Esophagus muscularis mucosa (tissue), 4 donors: ENCODE data around the gene CFB. TPM values are rescaled to one million over a fixed set of nuclear protein-coding genes. Genes with fewer than 3 reads are reported as not detected.
A peak's percentile ranks its signal among the peaks of the same experiment; 100 is the strongest.
"Not testable (repeated sequence)": the region's sequence is repeated elsewhere in the genome, so short reads cannot be mapped to it uniquely, and the experiment has no call there.

Experiments
- DNase-seq: peaks from one replicate; pipeline ENCODE4 v3.0.0-alpha.2; 2017; ENCODE audit errors: extremely low spot score
- H3K27ac ChIP-seq, 4 donors: fragments of 200-600 bp; sonication (generic); replicated peaks in 1 of 4; 1 replicate in 3 of 4; 2 replicates in 1 of 4; pipeline ENCODE4 v1.5.1; 2016 to 2019; ENCODE audit warnings: mild to moderate bottlenecking in 1 of 4
- H3K27me3 ChIP-seq, 4 donors: fragments of 200-600 bp; sonication (generic); one replicate each; pipeline versions ENCODE4 v1.5.1 to v1.6.0; 2016 to 2019
- H3K36me3 ChIP-seq, 4 donors: fragments of 200-600 bp; sonication (generic); one replicate each; pipeline ENCODE4 v1.5.1; 2016 to 2019
- H3K4me1 ChIP-seq, 4 donors: fragments of 200-600 bp; sonication (generic); one replicate each; pipeline ENCODE4 v1.5.1; 2016 to 2019
- H3K4me3 ChIP-seq, 4 donors: fragments of 200-600 bp; sonication (generic); 1 replicate in 2 of 4; 2 replicates in 2 of 4; pipeline ENCODE4 v1.5.1; 2016 to 2019; ENCODE audit warnings: mild to moderate bottlenecking in 4 of 4, moderate library complexity in 1 of 4
- H3K9me3 ChIP-seq, 4 donors: fragments of 200-600 bp; sonication (generic); 1 replicate in 3 of 4; 2 replicates in 1 of 4; pipeline ENCODE4 v1.5.1; 2016 to 2019
- CTCF ChIP-seq, 3 experiments: fragments of 200-600 bp in 2 of 3; fragments of 450-650 bp in 1 of 3; sonication (generic) in 2 of 3; IDR thresholded peaks; one replicate each; pipeline ENCODE4 v1.5.1; 2017 to 2019; ENCODE audit warnings: antibody characterized with exemption in 3 of 3, mild to moderate bottlenecking in 2 of 3, moderate library complexity in 1 of 3
- EP300 ChIP-seq: sonication (generic); formaldehyde crosslinking; IDR thresholded peaks from one replicate; pipeline ENCODE4 v1.6.1; 2017; ENCODE audit warnings: antibody characterized with exemption
- POLR2A ChIP-seq: fragments of 450-650 bp; IDR thresholded peaks from one replicate; pipeline ENCODE4 v1.6.1; 2017; ENCODE audit warnings: antibody characterized with exemption, moderate library complexity, mild to moderate bottlenecking, low read depth
- POLR2AphosphoS5 ChIP-seq, 2 donors: sonication (generic); formaldehyde crosslinking; IDR thresholded peaks; one replicate each; pipeline ENCODE4 v1.6.1; 2017; ENCODE audit warnings: antibody characterized with exemption in 2 of 2
- WGBS: methylation state at CpG from one replicate; pipeline ENCODE4 v1.1.5; 2018; 5-methylcytosine and 5-hydroxymethylcytosine counted together
- intact Hi-C: fragments of 100-400 bp; cut with DNase I; formaldehyde crosslinking; loops from one replicate; pipeline ENCODE4 v1.15.1; 2023
- total RNA-seq, 4 donors: library from RNA; depleted of rRNA; stranded (reverse); fragments of >200 nt; gene quantifications; one replicate each; pipeline versions ENCODE4 v1.1.0 to v1.2.1, GENCODE V29; 2016

The CFB gene
- total RNA-seq, 4 donors from 2014 or later: 11.6 to 28.7 (median 12.7) TPM

GRCh38 chr6:31971993-31972708 is 26.3 kb downstream of the CFB start, which contains the start of gene DXO:
Gene DXO, minus strand, starts transcription at chr6:31972138. Its CDS starts 463 bp downstream, at chr6:31971675.
- WGBS: no CpG with 5 or more reads among the region's 62 CpGs
- peak within 1 kb of the TSS; percentile 58 to 88 (median 78) for H3K4me3 ChIP-seq
- peak; percentile 99 for DNase-seq
- H3K4me1 ChIP-seq: peaks cover 21 to 48% (median 34%) of the 10 kb centered on the region in 4 donors
- H3K27ac ChIP-seq: peak within 1 kb of the TSS; percentile 92 to 97 (median 95)
- no peak for TF ChIP-seq CTCF (IDR thresholded peaks at IDR 0.05)
- peak; percentile 88 to 96 for TF ChIP-seq POLR2AphosphoS5 (IDR thresholded peaks at IDR 0.05)
- peak; percentile 34 for TF ChIP-seq POLR2A
- TF ChIP-seq EP300: no peak
- no peaks in the 10 kb centered on the region for H3K27me3 ChIP-seq
- intact Hi-C loops: no loop called here
- H3K9me3 ChIP-seq: no peaks in the 10 kb centered on the region
- peaks cover 7 to 46% (median 41%) of the 10 kb centered on the region in 4 donors for H3K36me3 ChIP-seq

DNA sequence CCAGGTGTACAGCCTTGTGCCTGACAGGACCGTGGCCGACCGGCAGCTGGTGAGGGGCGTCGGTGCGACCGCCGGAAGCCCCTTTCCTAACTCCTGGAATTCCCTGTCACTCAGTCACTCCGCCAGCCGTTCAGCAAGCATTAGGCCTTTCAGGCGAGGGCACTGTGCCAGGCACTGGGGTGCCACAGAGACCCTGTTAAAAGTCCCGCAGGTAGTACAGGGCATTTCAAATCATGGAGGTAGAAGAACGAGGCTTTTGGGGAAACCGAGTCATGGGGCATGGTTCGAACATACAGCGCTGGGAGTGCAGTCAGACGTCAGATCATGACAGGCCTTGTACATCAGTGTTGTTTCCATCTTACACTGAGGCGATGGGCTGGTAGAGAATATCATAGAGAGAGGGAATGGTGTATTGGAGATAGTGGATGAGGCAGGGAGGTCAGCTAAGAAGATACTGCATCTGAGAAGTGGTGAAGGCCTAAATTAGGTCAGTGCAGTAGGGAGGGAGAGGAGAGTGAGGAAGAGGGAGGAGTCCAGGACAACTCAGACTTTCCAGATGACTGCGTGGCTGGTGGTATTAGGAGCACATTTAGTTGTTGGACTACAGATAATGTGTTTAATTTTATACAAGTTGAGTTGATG is 26.9 kb downstream of the CFB start:
- TF ChIP-seq CTCF (IDR thresholded peaks at IDR 0.05) (no peak), POLR2AphosphoS5 (IDR thresholded peaks at IDR 0.05) (no peak), POLR2A (no peak), EP300 (no peak)
- peak overlapping the region; percentile 92 to 97 (median 95) for H3K27ac ChIP-seq
- H3K27me3 ChIP-seq: no peaks in the 10 kb centered on the region
- H3K36me3 ChIP-seq: peaks cover 7 to 39% (median 34%) of the 10 kb centered on the region in 4 donors
- H3K9me3 ChIP-seq: no peaks in the 10 kb centered on the region
- DNase-seq: no peak
- intact Hi-C loops: no loop called here
- peaks cover 21 to 48% (median 34%) of the 10 kb centered on the region in 4 donors for H3K4me1 ChIP-seq
- H3K4me3 ChIP-seq: peak overlapping the region; percentile 58 to 88 (median 78)
- 9% methylated on average over 14 of the region's 19 CpGs for WGBS

GRCh38 chr6:31976065-31976464 is 30.2 kb downstream of the CFB start:
- intact Hi-C loops, H3K9me3 ChIP-seq, DNase-seq, H3K27ac ChIP-seq, H3K4me3 ChIP-seq, H3K27me3 ChIP-seq: not testable (repeated sequence)
- H3K36me3 ChIP-seq: peaks cover 0 to 27% (median 20%) of the 10 kb centered on the region in 4 donors
- WGBS: no CpG with 5 or more reads among the region's 30 CpGs
- peaks cover 13 to 42% (median 19%) of the 10 kb centered on the region in 4 donors for H3K4me1 ChIP-seq

- intact Hi-C loops: no loop called here
- Histone ChIP-seq H3K4me3 (no peak overlapping the region), H3K27me3 (no peaks in the 10 kb centered on the region), H3K36me3 (peaks cover 0 to 27% (median 20%) of the 10 kb centered on the region in 4 donors), H3K9me3 (no peaks in the 10 kb centered on the region), H3K27ac (peak overlapping the region in 1 of 4 donors; percentile 33), H3K4me1 (peaks cover 5 to 31% (median 9%) of the 10 kb centered on the region in 4 donors)
- 94% methylated on average over 12 of the region's 12 CpGs for WGBS
- no peak for DNase-seq
- TF ChIP-seq POLR2A (no peak), POLR2AphosphoS5 (IDR thresholded peaks at IDR 0.05) (no peak), EP300 (no peak), CTCF (IDR thresholded peaks at IDR 0.05) (no peak)
Observed at GRCh38 chr6:31977816-31978431, 32.0 kb downstream of the CFB start.

DNA sequence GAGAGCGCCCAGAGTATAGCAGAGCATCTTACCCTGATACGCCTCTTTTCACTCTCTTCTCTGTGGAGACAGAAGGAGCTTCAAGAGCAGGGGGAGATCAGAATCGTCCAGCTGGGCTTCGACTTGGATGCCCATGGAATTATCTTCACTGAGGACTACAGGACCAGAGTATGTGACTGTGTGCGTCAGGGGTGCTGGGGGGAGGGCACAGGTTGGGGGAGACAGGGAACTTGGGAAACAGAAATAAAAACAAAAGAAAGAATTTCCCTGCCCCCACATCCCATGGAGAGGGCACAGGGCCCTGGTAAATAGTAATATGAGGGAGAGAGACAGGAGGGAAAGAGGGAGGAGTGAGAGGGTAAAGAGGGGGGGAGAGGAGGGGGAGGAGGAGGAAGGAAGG is 32.9 kb downstream of the CFB start:
- no peaks in the 10 kb centered on the region for H3K27me3 ChIP-seq
- peaks cover 0 to 22% (median under 1%) of the 10 kb centered on the region in 4 donors for H3K4me1 ChIP-seq
- H3K4me3 ChIP-seq: no peak overlapping the region
- intact Hi-C loops: no loop called here
- H3K27ac ChIP-seq: no peak overlapping the region
- no peaks in the 10 kb centered on the region for H3K9me3 ChIP-seq
- TF ChIP-seq EP300 (no peak), POLR2AphosphoS5 (IDR thresholded peaks at IDR 0.05) (no peak), POLR2A (no peak), CTCF (IDR thresholded peaks at IDR 0.05) (no peak)
- peaks cover 0 to 27% (median 20%) of the 10 kb centered on the region in 4 donors for H3K36me3 ChIP-seq
- 90% methylated on average over 5 of the region's 5 CpGs for WGBS
- DNase-seq: no peak
